ENCODE results near the gene ODAD4. TPM values are rescaled to one million over a fixed set of nuclear protein-coding genes. Genes with fewer than 3 reads are reported as not detected.

ODAD4 gene
- total and polyA plus RNA-seq, 2 of the 4 experiments (the other 2 are of a cell fraction), result 0.38 to 0.54 TPM

GRCh38 chr17:42001729-42002128, 71.3 kb downstream of the ODAD4 start:
- H3K27ac ChIP-seq (ENCODE audit: insufficient read depth, low read length), result no peak overlapping the region
- no peaks in the 10 kb centered on the region for H3K27me3 ChIP-seq (ENCODE audit: control insufficient read depth, insufficient read depth, low read length)
- H3K9me3 ChIP-seq (ENCODE audit: control insufficient read depth, insufficient read depth, low read length), result no peaks in the 10 kb centered on the region
- dilution Hi-C loops (cut with HindIII; ENCODE audit: low sequenced_read_pairs, unreplicated experiment), result no loop called here
- H4K8ac ChIP-seq (ENCODE audit: low read depth in 2 of 2, low read length in 2 of 2), result no peak overlapping the region
- DNase-seq (no peak), ATAC-seq (ENCODE audit: low read depth) (no peak)
- WGBS, 2 experiments (ENCODE audit: extremely low coverage in 2 of 2, insufficient read length in 1 of 2), result no CpG with 5 or more reads among the region's 2 CpGs
- no peak overlapping the region for H2AK5ac ChIP-seq (ENCODE audit: low read depth, low read length)
- H3K18ac ChIP-seq (ENCODE audit: low read depth, low read length), result no peak overlapping the region
- no peak overlapping the region for H2BK120ac ChIP-seq (ENCODE audit: low read depth, low read length)
- no peak overlapping the region for H3K4me3 ChIP-seq (ENCODE audit: insufficient read depth, low read depth, low read length)
- no peak overlapping the region for H2AFZ ChIP-seq (replicated peaks; ENCODE audit: low read length, poor library complexity)
- H3K9me1 ChIP-seq (ENCODE audit: insufficient read depth, low read length), result peaks cover 17% of the 10 kb centered on the region
- intact Hi-C loops (cut with micrococcal nuclease), result loop anchor here (2.0 kb wide), 1 partner anchor 15 kb away; the partner anchor contains the start of gene DNAJC7
- peaks cover 15% of the 10 kb centered on the region for H3K4me1 ChIP-seq (ENCODE audit: control insufficient read depth, insufficient read depth, low read length)
- no peak overlapping the region for H2AK9ac ChIP-seq (replicated peaks; ENCODE audit: low read depth, low read length, poor library complexity)
- no peak overlapping the region for H3K23ac ChIP-seq (ENCODE audit: low read depth, low read length)
- no TSS peak for BruUV-seq (replicated peaks)
- H2BK20ac ChIP-seq (ENCODE audit: low read depth, low read length), result no peak overlapping the region
- peaks cover 45 to 81% of the 10 kb centered on the region in 2 experiments for H3K79me1 ChIP-seq (ENCODE audit: low read depth in 1 of 2, low read length in 2 of 2)
- H3K9ac ChIP-seq (ENCODE audit: low read depth, low read length), result no peak overlapping the region
- H4K5ac ChIP-seq (ENCODE audit: low read depth, low read length), result no peak overlapping the region
- H2BK15ac ChIP-seq (ENCODE audit: low read depth, low read length), result no peak overlapping the region
- no peak overlapping the region for H3K14ac ChIP-seq (replicated peaks; ENCODE audit: low read depth, low read length)
- H4K20me1 ChIP-seq (ENCODE audit: insufficient read depth, low read length), result peaks cover 57% of the 10 kb centered on the region
- ChIA-PET CTCF (no interaction called here), POLR2A (ENCODE audit: unreplicated experiment) (no interaction called here)
- no peak overlapping the region for H3K4ac ChIP-seq (ENCODE audit: low read depth, low read length)
- no peak overlapping the region for H3K4me2 ChIP-seq (ENCODE audit: low read depth, low read length)
- no peak overlapping the region for H2BK5ac ChIP-seq (ENCODE audit: low read depth, low read length, poor library complexity, severe bottlenecking)
- TF ChIP-seq ELK1 (IDR thresholded peaks at IDR 0.05; ENCODE audit: borderline replicate concordance, low read depth, low read length) (no peak), MAFK (IDR thresholded peaks at IDR 0.05; ENCODE audit: low read depth, low read length) (peak; percentile 76)
- H3K56ac ChIP-seq (ENCODE audit: extremely low read depth, insufficient read depth, low read length), result no peak overlapping the region
- H4K91ac ChIP-seq (ENCODE audit: insufficient read depth, low read depth, low read length), result no peak overlapping the region
- peaks cover 29% of the 10 kb centered on the region for H3K36me3 ChIP-seq (ENCODE audit: control insufficient read depth, insufficient read depth, low read length)
- in situ Hi-C loops (cut with MboI; ENCODE audit: low sequenced_read_pairs), result no loop called here
